Forelimb muscle (tissue), 1 donor: ENCODE results near the gene APOBEC3G. TPM values are rescaled to one million over a fixed set of nuclear protein-coding genes. Genes with fewer than 3 reads are reported as not detected.
"Not testable (repeated sequence)": the region's sequence is repeated elsewhere in the genome, so short reads cannot be mapped to it uniquely, and the experiment has no call there.

Source experiments
- DNase-seq: peaks from one replicate; pipeline ENCODE4 v3.0.0-alpha.2; 2013; ENCODE audit warnings: low read depth
- polyA plus RNA-seq: library from polyadenylated mRNA; unstranded; fragments of 120-200 nt; gene quantifications from one replicate; pipeline ENCODE4 v1.2.1, GENCODE V29; 2013; ENCODE audit not compliant: insufficient read length

Gene APOBEC3G
- polyA plus RNA-seq, result 3.2 TPM

DNA sequence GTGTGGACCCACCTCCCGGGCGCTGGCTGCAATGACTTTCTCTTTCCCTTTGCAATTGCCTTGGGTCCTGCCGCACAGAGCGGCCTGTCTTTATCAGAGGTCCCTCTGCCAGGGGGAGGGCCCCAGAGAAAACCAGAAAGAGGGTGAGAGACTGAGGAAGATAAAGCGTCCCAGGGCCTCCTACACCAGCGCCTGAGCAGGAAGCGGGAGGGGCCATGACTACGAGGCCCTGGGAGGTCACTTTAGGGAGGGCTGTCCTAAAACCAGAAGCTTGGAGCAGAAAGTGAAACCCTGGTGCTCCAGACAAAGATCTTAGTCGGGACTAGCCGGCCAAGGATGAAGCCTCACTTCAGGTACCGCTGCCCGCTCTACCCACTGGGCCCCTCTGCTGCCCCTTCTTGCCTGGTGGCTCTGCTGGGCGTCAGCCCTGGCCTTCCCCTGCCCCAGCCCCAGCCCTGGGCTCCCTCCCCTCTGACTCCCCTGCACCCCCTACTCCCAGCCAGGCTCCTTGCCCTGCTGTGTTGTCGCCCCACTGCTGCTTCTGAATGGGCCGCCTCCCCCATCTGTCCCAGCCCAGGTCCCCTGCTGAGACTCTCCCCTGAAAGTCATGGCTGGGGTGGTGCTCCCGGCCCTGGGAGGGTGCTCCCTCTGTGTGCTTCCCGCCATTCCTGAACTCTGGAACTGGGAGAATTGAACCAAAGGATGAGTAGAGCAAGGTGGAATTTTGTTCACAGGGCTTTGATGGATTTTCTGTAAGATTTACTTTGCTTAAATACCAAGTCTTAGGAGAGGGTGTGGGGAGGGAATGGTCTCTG, at the start of gene APOBEC3G:
APOBEC3G (plus strand) TSS at position 250 of the 815 bp plus-strand sequence; CDS start at position 337, 87 bp downstream.
- not testable (repeated sequence) for DNase-seq

DNA sequence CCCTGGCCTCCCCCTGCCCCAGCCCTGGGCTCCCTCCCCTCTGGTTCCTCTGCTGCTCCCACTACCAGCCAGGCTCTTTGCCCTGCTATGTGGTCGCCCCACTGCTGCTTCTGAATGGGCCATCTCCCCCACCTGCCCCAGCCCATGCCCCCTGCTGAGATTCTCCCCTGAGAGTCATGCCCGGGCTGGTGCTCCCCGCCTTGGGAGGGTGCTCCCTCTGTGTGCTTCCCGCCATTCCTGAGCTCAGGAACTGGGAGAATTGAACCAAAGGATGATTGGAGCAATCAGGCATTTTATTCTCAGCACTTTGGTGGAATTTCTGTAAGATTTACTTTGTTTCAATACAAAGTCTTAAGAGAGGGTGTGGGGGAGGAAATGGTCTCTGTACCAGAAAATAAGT, 49.4 kb upstream of the APOBEC3G start:
- DNase-seq, result no peak

DNA sequence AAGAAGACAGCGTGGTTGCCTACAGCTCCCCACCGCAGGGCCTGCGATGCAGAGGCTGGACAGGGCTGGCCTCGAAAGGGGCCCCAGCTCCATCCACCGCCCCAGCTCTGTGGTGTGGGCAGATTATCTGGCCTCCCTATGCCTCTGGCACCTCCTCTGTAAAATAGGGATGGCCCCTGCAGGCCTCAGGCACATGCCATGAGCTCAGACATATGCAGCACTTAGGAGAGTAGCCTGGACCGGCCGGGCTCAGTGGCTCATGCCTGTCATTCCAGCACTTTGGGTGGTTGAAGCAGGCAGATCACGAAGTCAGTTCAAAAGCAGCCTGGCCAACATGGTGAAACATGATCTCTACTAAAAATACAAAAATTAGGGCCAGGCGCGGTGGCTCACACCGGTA, 48.8 kb upstream of the APOBEC3G start:
- DNase-seq, result no peak

DNA sequence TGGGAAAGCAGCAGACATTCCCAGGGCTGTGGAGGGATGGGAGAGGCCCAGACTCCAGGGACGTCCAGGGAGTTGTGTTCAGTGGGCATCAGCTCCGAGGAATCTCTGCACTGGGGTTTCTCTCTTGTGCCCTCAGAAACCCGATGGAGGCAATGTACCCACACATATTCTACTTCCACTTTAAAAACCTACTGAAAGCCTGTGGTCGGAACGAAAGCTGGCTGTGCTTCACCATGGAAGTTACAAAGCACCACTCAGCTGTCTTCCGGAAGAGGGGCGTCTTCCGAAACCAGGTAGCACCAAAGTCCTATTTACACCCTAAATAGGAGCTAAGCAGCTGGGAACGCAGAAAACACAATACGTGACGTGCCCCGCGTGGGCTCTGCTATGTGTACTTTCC, 47.8 kb upstream of the APOBEC3G start:
- no peak for DNase-seq

DNA sequence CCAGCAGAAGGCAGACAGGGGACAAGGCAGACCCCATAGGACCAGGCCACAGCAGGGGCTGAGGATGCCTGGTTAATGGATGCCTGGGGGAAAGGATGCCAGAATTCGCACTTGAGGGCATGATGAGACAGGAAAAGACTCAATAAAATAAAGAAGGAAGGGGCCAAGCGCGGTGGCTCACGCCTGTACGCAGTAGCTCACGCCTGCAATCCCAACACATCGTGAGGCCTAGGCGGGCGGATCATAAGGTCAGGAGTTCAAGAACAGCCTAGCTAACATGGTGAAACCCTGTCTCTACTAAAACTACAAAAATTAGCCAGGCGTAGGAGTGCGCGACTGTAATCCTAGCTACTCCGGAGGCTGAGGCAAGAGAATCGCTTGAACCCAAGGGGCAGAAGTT, 46.4 kb upstream of the APOBEC3G start:
- no peak for DNase-seq

DNA sequence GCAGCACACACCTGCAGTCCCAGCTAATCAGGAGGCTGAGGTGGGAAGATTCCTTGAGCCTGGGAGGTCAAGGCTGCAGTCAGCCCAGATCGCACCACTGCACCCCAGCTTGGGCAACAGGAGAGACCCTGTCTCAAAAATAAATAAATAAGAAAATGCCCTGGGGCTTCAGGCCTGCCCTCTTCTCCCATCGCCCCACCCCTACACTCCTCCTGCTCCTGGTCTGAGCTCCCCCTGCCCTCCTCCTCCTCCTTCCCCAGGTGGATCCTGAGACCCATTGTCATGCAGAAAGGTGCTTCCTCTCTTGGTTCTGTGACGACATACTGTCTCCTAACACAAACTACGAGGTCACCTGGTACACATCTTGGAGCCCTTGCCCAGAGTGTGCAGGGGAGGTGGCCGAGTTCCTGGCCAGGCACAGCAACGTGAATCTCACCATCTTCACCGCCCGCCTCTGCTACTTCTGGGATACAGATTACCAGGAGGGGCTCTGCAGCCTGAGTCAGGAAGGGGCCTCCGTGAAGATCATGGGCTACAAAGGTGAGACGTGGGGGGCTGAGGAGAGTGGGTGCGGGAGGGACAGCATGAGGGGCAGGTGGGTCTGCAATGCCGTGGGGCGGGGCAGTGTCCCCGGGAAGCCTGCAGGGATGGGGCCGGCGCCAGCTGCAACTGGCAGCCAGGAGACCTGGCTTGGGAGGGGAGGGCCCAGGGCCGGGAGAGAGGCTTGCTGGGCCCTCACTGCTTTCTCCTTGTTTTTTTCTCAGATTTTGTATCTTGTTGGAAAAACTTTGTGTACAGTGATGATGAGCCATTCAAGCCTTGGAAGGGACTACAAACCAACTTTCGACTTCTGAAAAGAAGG, 45.4 kb upstream of the APOBEC3G start:
- DNase-seq, result not testable (repeated sequence)

DNA sequence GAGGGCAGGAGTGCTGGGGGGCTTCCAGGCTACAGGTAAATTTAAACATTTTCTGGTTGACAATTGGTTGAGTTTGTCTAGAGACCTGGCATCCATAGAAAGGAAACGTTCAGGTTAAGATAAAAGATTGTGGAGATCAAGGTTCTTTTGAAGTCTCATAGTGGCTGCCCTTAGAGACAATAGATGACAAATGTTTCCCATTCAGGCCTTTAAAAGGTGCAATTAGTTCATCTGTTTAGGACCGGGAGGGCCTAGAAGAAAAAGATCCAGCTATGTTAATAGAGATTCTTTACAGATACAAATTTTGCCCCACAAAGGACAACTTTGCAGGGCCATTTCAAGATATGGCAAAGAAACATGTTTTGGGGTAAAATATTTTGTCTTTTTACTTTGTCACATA, 40.0 kb upstream of the APOBEC3G start:
- not testable (repeated sequence) for DNase-seq

DNA sequence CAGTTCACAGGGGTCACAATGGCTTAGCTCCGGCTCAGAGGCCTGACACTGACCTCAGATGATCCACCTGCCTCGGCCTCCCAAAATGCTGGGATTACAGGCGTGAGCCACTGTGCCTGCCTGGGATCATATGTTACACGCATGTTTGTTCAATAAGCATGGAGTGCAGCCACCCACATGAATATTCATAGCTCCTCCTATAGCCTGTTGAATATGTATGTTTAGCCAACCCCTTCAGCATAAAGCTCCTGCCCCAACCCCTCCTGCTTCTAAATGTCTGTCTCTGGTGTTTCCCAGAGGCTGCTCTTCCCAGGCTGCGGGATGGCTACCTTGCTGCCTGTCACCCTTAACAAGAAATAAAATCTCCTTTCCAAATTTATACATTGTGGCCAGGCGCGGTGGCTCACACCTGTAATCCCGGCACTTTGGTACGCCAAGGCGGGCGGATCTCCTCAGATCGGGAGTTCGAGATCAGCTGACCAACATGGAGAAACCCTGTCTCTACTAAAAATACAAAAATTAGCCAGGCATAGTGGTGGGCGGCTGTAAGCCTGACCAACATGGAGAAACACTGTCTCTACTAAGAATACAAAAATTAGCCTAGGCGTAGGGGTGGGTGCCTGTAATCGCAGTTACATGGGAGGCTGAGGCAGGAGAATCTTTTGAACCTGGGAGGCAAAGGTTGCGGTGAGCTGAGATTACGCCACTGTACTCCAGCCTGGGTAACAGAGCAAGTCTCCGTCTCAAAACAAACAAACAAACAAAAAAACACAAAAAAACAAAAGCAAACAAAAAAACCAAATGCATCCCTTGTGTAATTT, 37.6 kb upstream of the APOBEC3G start:
- no peak for DNase-seq

DNA sequence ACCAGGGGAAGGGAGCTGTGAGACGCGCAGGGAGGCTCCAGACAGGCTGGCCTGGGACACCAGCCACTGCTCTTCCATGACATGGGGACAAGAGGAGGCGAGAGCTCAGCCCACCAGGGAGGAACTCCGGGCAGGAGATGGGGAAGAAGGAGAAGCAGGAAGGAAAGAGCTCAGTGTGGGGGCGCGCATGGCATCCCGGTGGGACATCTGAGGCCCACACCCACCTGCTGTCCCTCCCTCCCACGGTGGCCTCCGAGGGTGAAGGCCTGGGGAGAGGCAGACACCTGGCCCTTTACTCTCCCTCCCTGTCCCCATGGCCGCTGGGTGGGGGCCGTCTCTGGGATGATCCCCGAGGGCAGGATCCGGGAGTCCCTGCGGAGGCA, 36.9 kb upstream of the APOBEC3G start:
- DNase-seq, result not testable (repeated sequence)

DNA sequence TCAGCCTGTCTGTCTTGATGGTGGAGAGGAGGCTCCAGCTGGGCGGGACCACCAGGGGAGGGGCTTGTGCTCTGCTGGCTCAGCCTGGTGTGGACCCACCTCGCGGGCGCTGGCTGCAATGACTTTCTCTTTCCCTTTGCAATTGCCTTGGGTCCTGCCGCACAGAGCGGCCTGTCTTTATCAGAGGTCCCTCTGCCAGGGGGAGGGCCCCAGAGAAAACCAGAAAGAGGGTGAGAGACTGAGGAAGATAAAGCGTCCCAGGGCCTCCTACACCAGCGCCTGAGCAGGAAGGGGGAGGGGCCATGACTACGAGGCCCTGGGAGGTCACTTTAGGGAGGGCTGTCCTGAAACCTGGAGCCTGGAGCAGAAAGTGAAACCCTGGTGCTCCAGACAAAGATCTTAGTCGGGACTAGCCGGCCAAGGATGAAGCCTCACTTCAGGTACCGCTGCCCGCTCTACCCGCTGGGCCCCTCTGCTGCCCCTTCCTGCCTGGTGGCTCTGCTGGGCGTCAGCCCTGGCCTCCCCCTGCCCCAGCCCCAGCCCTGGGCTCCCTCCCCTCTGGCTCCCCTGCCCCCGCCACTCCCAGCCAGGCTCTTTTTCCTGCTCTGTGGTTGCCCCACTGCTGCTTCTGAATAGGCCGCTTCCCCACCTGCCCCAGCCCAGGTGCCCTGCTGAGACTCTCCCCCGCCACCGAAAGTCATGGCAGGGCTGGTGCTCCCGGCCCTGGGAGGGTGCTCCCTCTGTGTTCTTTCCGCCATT, 36.4 kb upstream of the APOBEC3G start, which contains the start of gene APOBEC3F:
APOBEC3F (plus strand) TSS at position 327 of the 759 bp plus-strand sequence; CDS start at position 424, 97 bp downstream.
- DNase-seq, result not testable (repeated sequence)

DNA sequence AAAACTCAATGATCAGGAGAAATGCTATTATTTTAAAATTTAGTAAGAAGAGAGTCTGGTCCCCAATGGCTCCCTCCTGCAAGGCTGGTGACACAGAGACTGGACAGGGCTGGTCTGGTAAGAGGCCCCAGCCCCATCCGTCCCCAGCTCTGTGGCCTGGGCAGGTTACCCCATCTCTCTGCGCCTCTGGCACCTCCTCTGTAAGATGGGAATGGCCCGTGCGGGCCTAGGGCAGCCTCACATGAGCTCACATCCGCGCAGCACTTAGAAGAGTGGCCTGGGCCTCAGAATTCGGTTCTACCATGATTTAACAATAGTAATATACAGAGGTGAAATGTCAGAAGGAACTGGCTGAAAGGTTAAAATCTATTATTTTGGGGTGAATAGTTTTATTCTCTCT, 35.2 kb upstream of the APOBEC3G start:
- DNase-seq, result no peak

DNA sequence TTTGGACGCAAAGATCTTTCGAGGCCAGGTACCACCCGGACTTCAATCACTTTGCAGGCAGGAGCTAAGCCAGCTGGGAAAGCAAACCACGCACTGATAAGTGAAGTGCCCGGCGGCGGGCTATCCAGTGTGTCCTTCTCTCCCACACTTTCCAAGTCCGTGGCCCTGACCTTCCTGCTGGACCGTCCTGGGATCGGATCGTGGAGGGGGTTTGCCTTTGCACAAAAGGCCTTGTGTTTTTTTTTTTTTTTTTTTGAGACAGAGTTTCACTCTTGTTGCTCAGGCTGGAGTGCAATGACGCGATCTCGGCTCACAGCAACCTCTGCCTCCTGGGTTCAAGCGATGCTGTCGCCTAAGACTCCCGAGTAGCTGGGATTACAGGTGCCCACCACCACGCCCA, 34.0 kb upstream of the APOBEC3G start:
- DNase-seq, result not testable (repeated sequence)

DNA sequence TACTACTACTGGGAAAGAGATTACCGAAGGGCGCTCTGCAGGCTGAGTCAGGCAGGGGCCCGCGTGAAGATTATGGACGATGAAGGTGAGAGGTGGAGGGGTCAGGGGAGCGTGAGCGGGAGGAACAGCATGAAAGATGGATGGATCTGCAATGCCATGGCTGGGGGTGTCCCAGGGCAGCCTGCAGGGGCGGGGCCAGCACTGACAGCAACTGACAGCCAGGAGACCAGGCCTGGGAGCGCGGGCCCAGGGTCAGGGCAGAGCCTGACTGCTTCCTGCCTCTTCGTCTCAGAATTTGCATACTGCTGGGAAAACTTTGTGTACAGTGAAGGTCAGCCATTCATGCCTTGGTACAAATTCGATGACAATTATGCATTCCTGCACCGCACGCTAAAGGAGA, 31.9 kb upstream of the APOBEC3G start:
- not testable (repeated sequence) for DNase-seq

DNA sequence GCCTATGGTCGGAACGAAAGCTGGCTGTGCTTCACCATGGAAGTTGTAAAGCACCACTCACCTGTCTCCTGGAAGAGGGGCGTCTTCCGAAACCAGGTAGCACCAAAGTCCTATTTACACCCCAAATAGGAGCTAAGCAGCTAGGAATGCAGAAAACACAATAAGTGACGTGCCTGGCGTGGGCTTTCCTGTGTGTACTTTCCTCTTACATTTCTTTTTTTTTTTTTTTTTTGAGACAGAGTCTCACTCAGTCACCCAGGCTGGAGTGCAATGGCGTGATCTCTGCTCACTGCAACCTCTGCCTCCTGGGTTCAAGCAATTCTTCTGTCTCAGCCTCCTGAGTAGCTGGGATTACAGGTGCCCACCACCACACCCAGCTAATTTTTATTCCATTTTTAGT, 27.6 kb upstream of the APOBEC3G start:
- not testable (repeated sequence) for DNase-seq

DNA sequence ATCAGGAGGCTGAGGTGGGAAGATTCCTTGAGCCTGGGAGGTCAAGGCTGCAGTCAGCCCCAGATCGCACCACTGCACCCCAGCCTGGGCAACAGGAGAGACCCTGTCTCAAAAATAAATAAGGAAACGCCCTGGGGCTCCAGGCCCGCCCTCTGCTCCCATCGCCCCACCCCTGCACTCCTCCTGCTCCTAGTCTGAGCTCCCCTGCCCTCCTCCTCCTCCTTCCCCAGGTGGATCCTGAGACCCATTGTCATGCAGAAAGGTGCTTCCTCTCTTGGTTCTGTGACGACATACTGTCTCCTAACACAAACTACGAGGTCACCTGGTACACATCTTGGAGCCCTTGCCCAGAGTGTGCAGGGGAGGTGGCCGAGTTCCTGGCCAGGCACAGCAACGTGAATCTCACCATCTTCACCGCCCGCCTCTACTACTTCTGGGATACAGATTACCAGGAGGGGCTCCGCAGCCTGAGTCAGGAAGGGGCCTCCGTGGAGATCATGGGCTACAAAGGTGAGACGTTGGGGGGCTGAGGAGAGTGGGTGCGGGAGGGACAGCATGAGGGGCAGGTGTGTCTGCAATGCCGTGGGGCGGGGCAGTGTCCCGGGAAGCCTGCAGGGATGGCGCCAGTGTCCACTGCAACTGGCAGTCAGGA, 25.1 kb upstream of the APOBEC3G start:
- not testable (repeated sequence) for DNase-seq

DNA sequence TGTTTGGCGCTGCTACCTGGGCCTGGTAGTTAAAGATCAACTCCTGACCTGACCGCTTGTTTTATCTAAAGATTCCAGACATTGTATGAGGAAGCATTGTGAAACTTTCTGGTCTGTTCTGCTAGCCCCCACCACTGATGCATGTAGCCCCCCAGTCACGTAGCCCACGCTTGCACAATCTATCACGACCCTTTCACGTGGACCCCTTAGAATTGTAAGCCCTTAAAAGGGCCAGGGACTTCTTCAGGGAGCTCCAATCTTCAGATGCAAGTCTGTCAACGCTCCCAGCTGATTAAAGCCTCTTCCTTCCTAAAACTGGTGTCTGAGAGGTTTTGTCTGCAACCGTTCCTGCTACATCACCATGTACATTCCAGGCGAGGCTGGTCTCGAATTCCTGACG, 21.4 kb upstream of the APOBEC3G start:
- DNase-seq, result no peak

DNA sequence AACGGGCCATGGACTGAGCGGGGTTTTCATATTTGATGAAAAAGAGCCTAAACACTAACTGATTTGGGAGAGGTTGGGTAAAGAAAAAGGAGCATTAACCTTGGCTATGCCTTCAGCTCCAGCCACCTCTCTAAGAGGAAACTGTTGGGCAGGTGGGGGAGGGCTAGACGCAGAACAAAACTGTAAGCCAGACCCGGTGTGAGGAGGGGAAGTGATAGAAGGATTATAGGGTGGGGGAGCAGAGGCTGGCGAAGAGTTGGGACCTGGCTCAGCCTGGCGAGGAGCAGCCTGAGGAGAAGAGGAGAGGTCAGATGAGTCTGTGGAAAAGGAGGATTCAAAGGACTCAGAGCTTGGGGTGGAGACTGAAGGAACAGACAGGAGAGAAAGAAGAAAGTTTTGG, 15.8 kb upstream of the APOBEC3G start:
- DNase-seq, result not testable (repeated sequence)

DNA sequence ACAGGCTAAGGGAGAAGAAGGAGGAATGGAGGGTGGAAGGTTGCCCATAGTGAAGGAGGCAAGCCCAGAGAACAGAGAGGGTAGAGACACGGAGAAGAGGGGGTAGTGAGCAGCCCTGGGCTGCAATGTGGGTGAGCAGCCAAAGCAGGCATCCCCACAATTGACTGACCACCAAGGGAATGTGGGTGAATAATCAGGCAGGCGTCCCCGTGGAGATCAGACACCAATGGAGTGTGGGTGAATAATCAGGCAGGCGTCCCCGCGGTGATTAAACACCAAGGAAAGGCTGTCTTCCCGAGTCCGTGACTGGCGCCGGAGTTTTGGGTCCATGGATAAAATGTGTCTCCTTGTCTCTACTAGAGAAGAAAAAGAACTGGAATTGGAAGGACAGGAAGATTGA, 15.1 kb upstream of the APOBEC3G start:
- not testable (repeated sequence) for DNase-seq

DNA sequence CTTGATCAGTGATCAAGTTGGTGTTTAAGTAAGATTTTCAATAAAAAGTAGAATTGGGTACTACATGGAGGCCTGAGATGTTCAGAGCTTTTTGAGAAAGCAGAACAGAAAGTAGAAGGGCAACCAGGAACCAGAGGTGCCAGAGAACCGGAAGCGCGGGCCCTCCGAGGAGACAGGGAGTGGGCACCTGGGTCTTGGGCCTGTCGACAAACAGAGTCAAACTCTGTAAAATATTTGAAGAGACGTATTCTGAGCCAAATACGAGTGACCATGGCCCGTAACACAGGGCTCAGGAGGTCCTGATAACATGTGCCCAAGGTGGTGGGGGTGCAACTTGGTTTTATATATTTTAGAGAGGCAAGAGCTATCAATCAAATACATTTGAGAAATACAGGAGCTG, 13.2 kb upstream of the APOBEC3G start:
- DNase-seq, result not testable (repeated sequence)
